Right cardiac atrium (tissue), 5 donors: Measurements from ENCODE around the gene COPS8. TPM values are rescaled to one million over a fixed set of nuclear protein-coding genes. Genes with fewer than 3 reads are reported as not detected.

ENCODE experiments used
- ATAC-seq, 2 donors: fragments of 200-7000 bp; cut with Tn5 transposase; one replicate each; pipeline versions ENCODE4 v1.8.0 to v1.9.1; 2020; ENCODE audit warnings: moderate library complexity in 2 of 2, mild to moderate bottlenecking in 1 of 2
- DNase-seq, 3 donors: peaks; one replicate each; pipeline ENCODE4 v3.0.0-alpha.2; 2020
- H3K27ac ChIP-seq: one replicate; pipeline ENCODE4 v1.5.1; 2013; ENCODE audit warnings: mild to moderate bottlenecking, low read length, control low read depth, moderate library complexity
- H3K27me3 ChIP-seq: one replicate; pipeline ENCODE4 v1.6.1; 2013; ENCODE audit not compliant: control insufficient read depth, insufficient read depth
- H3K4me1 ChIP-seq: one replicate; pipeline ENCODE4 v1.6.1; 2013; ENCODE audit warnings: low read length; ENCODE audit not compliant: control insufficient read depth, insufficient read depth
- H3K4me3 ChIP-seq: one replicate; pipeline ENCODE4 v1.5.1; 2013; ENCODE audit warnings: low read length, control low read depth
- H3K9me3 ChIP-seq: one replicate; pipeline ENCODE4 v1.6.1; 2013; ENCODE audit warnings: low read length; ENCODE audit not compliant: control insufficient read depth
- WGBS: extraction: QIAGEN DNeasy Blood & Tissue Kit; methylation state at CpG from one replicate; pipeline ENCODE4 v1.1.7; 2013; 5-methylcytosine and 5-hydroxymethylcytosine counted together
- intact Hi-C, 4 donors: fragments of 100-400 bp; cut with DNase I; formaldehyde crosslinking; loops; one replicate each; pipeline versions ENCODE4 v1.11.0 to v1.14.0; 2022 to 2023
- polyA plus RNA-seq: library from polyadenylated mRNA; stranded (reverse); fragments of 200-250 nt; gene quantifications from one replicate; pipeline ENCODE4 v1.2.3, GENCODE V29; 2013
- total RNA-seq, 4 donors: library from RNA; stranded (reverse); fragmentation: NEBNext Ultra II Directional; extraction: Animal tissue kit (Norgen Biotek cat#: 25700); gene quantifications; one replicate each; pipeline ENCODE4 v1.2.1, GENCODE V29; 2021
- donor health status: healthy with polysubstance abuse.
- donor health status: DM: no; HTN: yes; CAD: no.
- donor health status: DM: no; HTN: no; CAD: no.
- donor health status: DM: no; HTN: yes; CAD: no; lungs with severe emphysema.
- donor health status: DM: yes; HTN: yes; CAD: no.

Gene COPS8
- total and polyA plus RNA-seq, 5 donors: 70.1 to 91.4 (median 86.1) TPM

GRCh38 chr2:237084444-237084843 lies 1.2 kb upstream of the COPS8 start:
- Histone ChIP-seq H3K27ac (no peak overlapping the region), H3K9me3 (no peaks in the 10 kb centered on the region), H3K4me3 (no peak overlapping the region), H3K27me3 (no peaks in the 10 kb centered on the region), H3K4me1 (no peaks in the 10 kb centered on the region)
- ATAC-seq (no peak), DNase-seq (no peak)
- WGBS: 92% methylated on average over 8 of the region's 8 CpGs
- intact Hi-C loops: no loop called here

GRCh38 chr2:237090906-237091305 lies 5.2 kb downstream of the COPS8 start:
- no peaks in the 10 kb centered on the region for H3K27me3 ChIP-seq
- H3K27ac ChIP-seq: no peak overlapping the region
- DNase-seq (no peak), ATAC-seq (no peak)
- intact Hi-C loops: no loop called here
- H3K4me3 ChIP-seq: no peak overlapping the region
- no peaks in the 10 kb centered on the region for H3K9me3 ChIP-seq
- H3K4me1 ChIP-seq: peaks cover 8% of the 10 kb centered on the region
- WGBS: 86% methylated on average over 13 of the region's 13 CpGs

GRCh38 chr2:237091779-237092436 lies 6.2 kb downstream of the COPS8 start:
- intact Hi-C loops: no loop called here
- Histone ChIP-seq H3K9me3 (no peaks in the 10 kb centered on the region), H3K4me1 (peaks cover 8% of the 10 kb centered on the region), H3K27me3 (no peaks in the 10 kb centered on the region), H3K4me3 (no peak overlapping the region), H3K27ac (peak overlapping the region; percentile 54)
- peak; percentile 41 to 74 for ATAC-seq
- WGBS: 63% methylated on average over 7 of the region's 7 CpGs
- peak in 1 of 3 donors; percentile 14 for DNase-seq

GRCh38 chr2:237092506-237092905 lies 6.8 kb downstream of the COPS8 start:
- intact Hi-C loops: no loop called here
- WGBS: 57% methylated on average over 5 of the region's 5 CpGs
- DNase-seq: no peak
- peak overlapping the region; percentile 12 for H3K27ac ChIP-seq
- peak in 1 of 2 donors; percentile 9 for ATAC-seq
- H3K4me3 ChIP-seq: no peak overlapping the region
- H3K4me1 ChIP-seq: peaks cover 8% of the 10 kb centered on the region
- no peaks in the 10 kb centered on the region for H3K9me3 ChIP-seq
- no peaks in the 10 kb centered on the region for H3K27me3 ChIP-seq

- peak; percentile 65 to 71 for ATAC-seq
- H3K4me1 ChIP-seq: peaks cover 8% of the 10 kb centered on the region
- peak in 2 of 3 donors; percentile 40 to 57 for DNase-seq
- H3K27ac ChIP-seq: peak overlapping the region; percentile 74
- intact Hi-C loops: no loop called here
- no peaks in the 10 kb centered on the region for H3K27me3 ChIP-seq
- no peaks in the 10 kb centered on the region for H3K9me3 ChIP-seq
- WGBS: 49% methylated on average over 9 of the region's 9 CpGs
- H3K4me3 ChIP-seq: no peak overlapping the region
Measured at GRCh38 chr2:237092920-237093781, 7.5 kb downstream of the COPS8 start.

GRCh38 chr2:237096201-237096600 lies 10.5 kb downstream of the COPS8 start:
- ATAC-seq: no peak
- WGBS: 53% methylated on average over 4 of the region's 4 CpGs
- Histone ChIP-seq H3K4me1 (peaks cover 8% of the 10 kb centered on the region), H3K27ac (no peak overlapping the region), H3K27me3 (no peaks in the 10 kb centered on the region), H3K9me3 (no peaks in the 10 kb centered on the region), H3K4me3 (no peak overlapping the region)
- no peak for DNase-seq
- intact Hi-C loops: no loop called here

- intact Hi-C loops: no loop called here
- H3K4me3 ChIP-seq: no peak overlapping the region
- WGBS: 90% methylated on average over 4 of the region's 4 CpGs
- no peaks in the 10 kb centered on the region for H3K9me3 ChIP-seq
- peaks cover 4% of the 10 kb centered on the region for H3K4me1 ChIP-seq
- H3K27me3 ChIP-seq: no peaks in the 10 kb centered on the region
- DNase-seq (no peak), ATAC-seq (no peak)
- no peak overlapping the region for H3K27ac ChIP-seq
Measured at GRCh38 chr2:237096911-237097310, 11.2 kb downstream of the COPS8 start.

GRCh38 chr2:237097326-237097910 lies 11.7 kb downstream of the COPS8 start:
- intact Hi-C loops: no loop called here
- Histone ChIP-seq H3K4me3 (no peak overlapping the region), H3K9me3 (no peaks in the 10 kb centered on the region), H3K27ac (no peak overlapping the region), H3K4me1 (peaks cover 3% of the 10 kb centered on the region), H3K27me3 (no peaks in the 10 kb centered on the region)
- ATAC-seq (no peak), DNase-seq (no peak)
- 93% methylated on average over 2 of the region's 2 CpGs for WGBS

- H3K4me3 ChIP-seq: no peak overlapping the region
- DNase-seq (no peak), ATAC-seq (peak in 1 of 2 donors; percentile 69)
- no peaks in the 10 kb centered on the region for H3K4me1 ChIP-seq
- H3K27ac ChIP-seq: no peak overlapping the region
- no peaks in the 10 kb centered on the region for H3K9me3 ChIP-seq
- 83% methylated on average over 4 of the region's 4 CpGs for WGBS
- H3K27me3 ChIP-seq: no peaks in the 10 kb centered on the region
- intact Hi-C loops: no loop called here
Measured at GRCh38 chr2:237097911-237098702, 12.4 kb downstream of the COPS8 start.

GRCh38 chr2:237099804-237100203 lies 14.1 kb downstream of the COPS8 start:
- ATAC-seq (no peak), DNase-seq (no peak)
- WGBS: 78% methylated on average over 3 of the region's 3 CpGs
- H3K9me3 ChIP-seq: no peaks in the 10 kb centered on the region
- H3K27me3 ChIP-seq: no peaks in the 10 kb centered on the region
- H3K27ac ChIP-seq: no peak overlapping the region
- no peak overlapping the region for H3K4me3 ChIP-seq
- intact Hi-C loops: no loop called here
- no peaks in the 10 kb centered on the region for H3K4me1 ChIP-seq
